HL-60 (cell line): ENCODE results near the gene MYLK4.

Experiments
- DNase-seq, 2 experiments: peaks; one replicate each; pipeline ENCODE4 v3.0.0-alpha.2; 2010 to 2020; ENCODE audit warnings: low read depth in 1 of 2, low spot score in 1 of 2
- H3K27ac ChIP-seq: fragments of 250-450 bp; sonication (Bioruptor Pico); replicated peaks from 2 replicates; pipeline ENCODE4 v1.5.1; 2020; ENCODE audit warnings: mild to moderate bottlenecking, moderate library complexity
- H3K27me3 ChIP-seq: fragments of 250-450 bp; sonication (Bioruptor Pico); 2 replicates; pipeline ENCODE4 v1.5.1; 2021; ENCODE audit warnings: mild to moderate bottlenecking, moderate library complexity; ENCODE audit not compliant: insufficient read depth, poor library complexity, severe bottlenecking
- H3K4me3 ChIP-seq: replicated peaks from 2 replicates; pipeline ENCODE4 v1.5.1; 2011; ENCODE audit warnings: mild to moderate bottlenecking, control low read depth, low read length; ENCODE audit not compliant: insufficient read depth
- GABPA ChIP-seq: IDR thresholded peaks from 2 replicates; pipeline ENCODE4 v1.6.1; 2012; ENCODE audit warnings: low read depth
- POLR2AphosphoS5 ChIP-seq: IDR thresholded peaks from 2 replicates; pipeline ENCODE4 v1.6.1; 2012; ENCODE audit warnings: low read depth
- SPI1 ChIP-seq: IDR thresholded peaks from 2 replicates; pipeline ENCODE4 v1.6.1; 2012; ENCODE audit warnings: low read depth, mild to moderate bottlenecking, borderline replicate concordance
- TF ChIP-seq, protein P1 (sequence below): IDR thresholded peaks from 2 replicates; pipeline ENCODE4 v1.6.1; 2012; ENCODE audit warnings: low read depth; ENCODE audit not compliant: insufficient replicate concordance
- TF ChIP-seq, protein P2 (sequence below): IDR thresholded peaks from one replicate; pipeline ENCODE4 v1.5.1; 2011; ENCODE audit warnings: low read length, control low read depth, inconsistent platforms; ENCODE audit not compliant: insufficient read depth

The MYLK4 gene

DNA sequence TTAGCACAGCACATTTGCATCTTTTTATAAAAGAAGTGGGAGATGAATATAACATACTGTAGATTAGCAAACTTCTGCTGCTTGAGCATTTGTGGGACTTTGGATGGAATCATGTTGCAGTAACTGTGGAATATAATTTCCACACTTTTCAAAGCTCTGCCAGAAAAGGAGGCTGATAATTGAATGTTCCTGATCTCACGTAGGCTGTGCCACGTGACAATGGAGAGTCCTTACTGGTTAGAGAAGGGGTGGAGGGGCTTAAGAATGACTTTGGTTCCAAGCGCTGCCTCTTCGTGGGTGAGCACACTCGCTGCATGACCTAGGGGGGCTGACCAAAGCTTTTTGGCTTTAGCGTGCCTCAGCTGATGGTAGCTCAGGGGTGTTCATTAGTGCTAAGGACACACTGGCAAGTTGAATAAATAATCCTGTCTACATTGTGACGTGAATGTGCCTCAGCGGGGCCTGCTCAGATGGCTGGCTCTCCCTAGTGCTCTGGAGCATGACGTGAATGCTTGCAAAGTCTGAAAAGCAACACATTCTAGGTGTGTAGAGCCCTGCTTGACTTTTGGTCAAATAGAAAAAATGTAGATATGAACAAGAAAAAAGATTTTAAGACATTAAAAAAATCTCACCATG is 29.5 kb upstream of the MYLK4 start:
- TF ChIP-seq POLR2AphosphoS5: no peak
- TF ChIP-seq GABPA: no peak
- no peak for TF ChIP-seq SPI1
- TF ChIP-seq, protein P1, sequence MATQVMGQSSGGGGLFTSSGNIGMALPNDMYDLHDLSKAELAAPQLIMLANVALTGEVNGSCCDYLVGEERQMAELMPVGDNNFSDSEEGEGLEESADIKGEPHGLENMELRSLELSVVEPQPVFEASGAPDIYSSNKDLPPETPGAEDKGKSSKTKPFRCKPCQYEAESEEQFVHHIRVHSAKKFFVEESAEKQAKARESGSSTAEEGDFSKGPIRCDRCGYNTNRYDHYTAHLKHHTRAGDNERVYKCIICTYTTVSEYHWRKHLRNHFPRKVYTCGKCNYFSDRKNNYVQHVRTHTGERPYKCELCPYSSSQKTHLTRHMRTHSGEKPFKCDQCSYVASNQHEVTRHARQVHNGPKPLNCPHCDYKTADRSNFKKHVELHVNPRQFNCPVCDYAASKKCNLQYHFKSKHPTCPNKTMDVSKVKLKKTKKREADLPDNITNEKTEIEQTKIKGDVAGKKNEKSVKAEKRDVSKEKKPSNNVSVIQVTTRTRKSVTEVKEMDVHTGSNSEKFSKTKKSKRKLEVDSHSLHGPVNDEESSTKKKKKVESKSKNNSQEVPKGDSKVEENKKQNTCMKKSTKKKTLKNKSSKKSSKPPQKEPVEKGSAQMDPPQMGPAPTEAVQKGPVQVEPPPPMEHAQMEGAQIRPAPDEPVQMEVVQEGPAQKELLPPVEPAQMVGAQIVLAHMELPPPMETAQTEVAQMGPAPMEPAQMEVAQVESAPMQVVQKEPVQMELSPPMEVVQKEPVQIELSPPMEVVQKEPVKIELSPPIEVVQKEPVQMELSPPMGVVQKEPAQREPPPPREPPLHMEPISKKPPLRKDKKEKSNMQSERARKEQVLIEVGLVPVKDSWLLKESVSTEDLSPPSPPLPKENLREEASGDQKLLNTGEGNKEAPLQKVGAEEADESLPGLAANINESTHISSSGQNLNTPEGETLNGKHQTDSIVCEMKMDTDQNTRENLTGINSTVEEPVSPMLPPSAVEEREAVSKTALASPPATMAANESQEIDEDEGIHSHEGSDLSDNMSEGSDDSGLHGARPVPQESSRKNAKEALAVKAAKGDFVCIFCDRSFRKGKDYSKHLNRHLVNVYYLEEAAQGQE: no peak
- TF ChIP-seq, protein P2, sequence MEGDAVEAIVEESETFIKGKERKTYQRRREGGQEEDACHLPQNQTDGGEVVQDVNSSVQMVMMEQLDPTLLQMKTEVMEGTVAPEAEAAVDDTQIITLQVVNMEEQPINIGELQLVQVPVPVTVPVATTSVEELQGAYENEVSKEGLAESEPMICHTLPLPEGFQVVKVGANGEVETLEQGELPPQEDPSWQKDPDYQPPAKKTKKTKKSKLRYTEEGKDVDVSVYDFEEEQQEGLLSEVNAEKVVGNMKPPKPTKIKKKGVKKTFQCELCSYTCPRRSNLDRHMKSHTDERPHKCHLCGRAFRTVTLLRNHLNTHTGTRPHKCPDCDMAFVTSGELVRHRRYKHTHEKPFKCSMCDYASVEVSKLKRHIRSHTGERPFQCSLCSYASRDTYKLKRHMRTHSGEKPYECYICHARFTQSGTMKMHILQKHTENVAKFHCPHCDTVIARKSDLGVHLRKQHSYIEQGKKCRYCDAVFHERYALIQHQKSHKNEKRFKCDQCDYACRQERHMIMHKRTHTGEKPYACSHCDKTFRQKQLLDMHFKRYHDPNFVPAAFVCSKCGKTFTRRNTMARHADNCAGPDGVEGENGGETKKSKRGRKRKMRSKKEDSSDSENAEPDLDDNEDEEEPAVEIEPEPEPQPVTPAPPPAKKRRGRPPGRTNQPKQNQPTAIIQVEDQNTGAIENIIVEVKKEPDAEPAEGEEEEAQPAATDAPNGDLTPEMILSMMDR: no peak
- no peak for DNase-seq

DNA sequence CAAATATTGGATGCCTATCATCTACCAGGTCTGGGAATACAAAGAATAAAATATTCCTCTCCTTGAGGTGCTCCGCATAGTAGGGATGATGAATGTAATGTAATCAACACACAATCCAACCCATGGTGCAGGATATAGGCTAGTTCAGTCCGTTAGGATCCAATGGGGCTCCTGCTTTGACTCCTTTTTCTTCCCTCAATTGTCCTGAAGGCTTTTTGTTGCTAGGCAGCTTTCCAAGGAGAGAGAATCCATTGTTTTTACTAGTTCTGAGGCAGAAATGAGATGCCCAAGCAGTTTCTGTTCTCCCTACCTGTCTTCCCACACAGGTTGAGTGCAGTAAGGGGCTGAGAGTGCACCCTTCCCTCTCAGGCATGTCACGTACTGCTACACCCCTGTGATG is 26.5 kb upstream of the MYLK4 start:
- Histone ChIP-seq H3K4me3 (no peak overlapping the region), H3K27ac (no peak overlapping the region), H3K27me3 (no peaks in the 10 kb centered on the region)
- DNase-seq: no peak
- TF ChIP-seq GABPA (no peak), POLR2AphosphoS5 (no peak), SPI1 (no peak)
- TF ChIP-seq, protein P1: no peak
- TF ChIP-seq, protein P2: no peak

More for the DNA sequence above, 29.5 kb upstream of the MYLK4 start:
- Histone ChIP-seq H3K4me3 (no peak overlapping the region), H3K27ac (no peak overlapping the region), H3K27me3 (no peaks in the 10 kb centered on the region)

DNA sequence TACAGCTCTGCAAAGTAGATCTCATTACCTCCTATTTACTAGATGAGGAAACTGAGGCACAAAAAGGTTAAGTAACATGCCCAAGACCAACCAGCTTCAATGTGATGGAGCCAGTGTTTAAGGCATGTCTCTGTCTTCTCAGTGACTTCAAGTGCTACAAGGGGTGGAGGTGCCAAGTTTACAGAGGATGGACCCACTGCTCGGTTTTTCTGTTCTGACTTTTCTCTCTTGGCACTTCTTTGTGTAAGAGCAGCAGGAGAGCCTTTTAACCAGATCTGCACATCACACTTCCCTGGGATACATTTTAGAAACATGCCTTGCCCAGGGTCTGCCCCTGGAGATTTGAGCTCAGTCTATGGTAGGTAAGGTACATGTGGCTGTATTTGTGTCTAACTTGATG is 24.3 kb upstream of the MYLK4 start:
- Histone ChIP-seq H3K27me3 (no peaks in the 10 kb centered on the region), H3K4me3 (no peak overlapping the region), H3K27ac (no peak overlapping the region)
- TF ChIP-seq, protein P1: no peak
- TF ChIP-seq GABPA (no peak), SPI1 (no peak), POLR2AphosphoS5 (no peak)
- TF ChIP-seq, protein P2: no peak
- DNase-seq: no peak
